Cardiac muscle cell (in vitro differentiated cells and primary cell): ENCODE results near the gene GSTO2. TPM values are rescaled to one million over a fixed set of nuclear protein-coding genes. Genes with fewer than 3 reads are reported as not detected.
A peak's percentile ranks its signal among the peaks of the same experiment; 100 is the strongest.

Experiments
- DNase-seq, 2 donors: peaks; one replicate each; pipeline versions ENCODE4 v3.0.0 to v3.0.0-alpha.2; 2010 to 2017; ENCODE audit warnings: low read depth in 1 of 2, low spot score in 1 of 2
- H3K27ac ChIP-seq: fragments of 200-600 bp; sonication (generic); 2 replicates; pipeline ENCODE4 v1.5.1; 2016
- H3K27me3 ChIP-seq: fragments of 200-600 bp; sonication (generic); 2 replicates; pipeline ENCODE4 v1.6.0; 2016; ENCODE audit warnings: control low read depth
- H3K36me3 ChIP-seq: fragments of 200-600 bp; sonication (generic); 2 replicates; pipeline ENCODE4 v1.5.1; 2016; ENCODE audit warnings: control low read depth
- H3K4me1 ChIP-seq: fragments of 200-600 bp; sonication (generic); 2 replicates; pipeline ENCODE4 v1.8.1; 2017; ENCODE audit warnings: low read depth, mild to moderate bottlenecking, mixed run types
- H3K4me3 ChIP-seq: fragments of 200-600 bp; sonication (generic); 2 replicates; pipeline ENCODE4 v1.5.1; 2016; ENCODE audit warnings: mild to moderate bottlenecking
- H3K9me3 ChIP-seq: fragments of 200-600 bp; sonication (generic); 2 replicates; pipeline ENCODE4 v1.5.1; 2017; ENCODE audit warnings: low read depth, mild to moderate bottlenecking, control low read depth
- polyA plus RNA-seq: library from polyadenylated mRNA; unstranded; fragments of >200 nt; fragmentation: Nextera tagmentation; extraction: Ambion mirVana; gene quantifications from 2 replicates; pipeline ENCODE4 v1.2.1, GENCODE V29; 2016
- total RNA-seq: library from RNA; depleted of rRNA; stranded (reverse); fragments of >200 nt; gene quantifications from 2 replicates; pipeline ENCODE4 v1.2.3, GENCODE V29; 2016
- TF ChIP-seq, protein P1 (sequence below): IDR thresholded peaks from 2 replicates; pipeline ENCODE4 v1.5.1; 2012; ENCODE audit warnings: low read depth, mild to moderate bottlenecking, low read length

GSTO2 gene
- total and polyA plus RNA-seq, 2 experiments from 2014 or later = 2.2 to 3.0 TPM

DNA sequence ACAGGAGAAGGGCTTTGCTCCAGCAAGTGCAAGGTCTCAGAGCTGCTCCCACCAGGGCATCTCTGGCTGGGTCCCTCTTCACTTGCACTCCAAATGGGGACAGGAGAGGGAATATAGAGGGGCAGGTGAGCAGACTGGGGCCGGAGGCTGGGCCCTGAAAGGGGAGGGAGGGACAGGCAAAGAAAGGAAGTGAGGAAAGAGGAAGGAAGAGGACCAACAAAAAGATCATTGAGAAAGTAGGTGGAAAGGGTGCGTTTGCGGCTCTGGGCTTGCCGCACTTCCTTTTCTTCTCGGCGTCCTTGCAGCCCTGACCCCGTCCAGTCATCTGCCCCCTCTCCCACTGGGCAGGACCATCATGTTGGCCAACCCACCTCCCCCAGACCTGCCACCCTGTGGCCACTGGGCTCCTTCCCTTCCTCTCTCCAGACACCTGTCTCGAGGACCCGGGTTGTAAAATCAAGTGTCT lies 55.3 kb downstream of the GSTO2 start:
- Histone ChIP-seq H3K4me3 (no peak overlapping the region), H3K27ac (no peak overlapping the region), H3K27me3 (no peaks in the 10 kb centered on the region), H3K36me3 (no peaks in the 10 kb centered on the region), H3K9me3 (no peaks in the 10 kb centered on the region), H3K4me1 (peaks cover 41% of the 10 kb centered on the region)
- TF ChIP-seq, protein P1, sequence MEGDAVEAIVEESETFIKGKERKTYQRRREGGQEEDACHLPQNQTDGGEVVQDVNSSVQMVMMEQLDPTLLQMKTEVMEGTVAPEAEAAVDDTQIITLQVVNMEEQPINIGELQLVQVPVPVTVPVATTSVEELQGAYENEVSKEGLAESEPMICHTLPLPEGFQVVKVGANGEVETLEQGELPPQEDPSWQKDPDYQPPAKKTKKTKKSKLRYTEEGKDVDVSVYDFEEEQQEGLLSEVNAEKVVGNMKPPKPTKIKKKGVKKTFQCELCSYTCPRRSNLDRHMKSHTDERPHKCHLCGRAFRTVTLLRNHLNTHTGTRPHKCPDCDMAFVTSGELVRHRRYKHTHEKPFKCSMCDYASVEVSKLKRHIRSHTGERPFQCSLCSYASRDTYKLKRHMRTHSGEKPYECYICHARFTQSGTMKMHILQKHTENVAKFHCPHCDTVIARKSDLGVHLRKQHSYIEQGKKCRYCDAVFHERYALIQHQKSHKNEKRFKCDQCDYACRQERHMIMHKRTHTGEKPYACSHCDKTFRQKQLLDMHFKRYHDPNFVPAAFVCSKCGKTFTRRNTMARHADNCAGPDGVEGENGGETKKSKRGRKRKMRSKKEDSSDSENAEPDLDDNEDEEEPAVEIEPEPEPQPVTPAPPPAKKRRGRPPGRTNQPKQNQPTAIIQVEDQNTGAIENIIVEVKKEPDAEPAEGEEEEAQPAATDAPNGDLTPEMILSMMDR = no peak
- no peak for DNase-seq

DNA sequence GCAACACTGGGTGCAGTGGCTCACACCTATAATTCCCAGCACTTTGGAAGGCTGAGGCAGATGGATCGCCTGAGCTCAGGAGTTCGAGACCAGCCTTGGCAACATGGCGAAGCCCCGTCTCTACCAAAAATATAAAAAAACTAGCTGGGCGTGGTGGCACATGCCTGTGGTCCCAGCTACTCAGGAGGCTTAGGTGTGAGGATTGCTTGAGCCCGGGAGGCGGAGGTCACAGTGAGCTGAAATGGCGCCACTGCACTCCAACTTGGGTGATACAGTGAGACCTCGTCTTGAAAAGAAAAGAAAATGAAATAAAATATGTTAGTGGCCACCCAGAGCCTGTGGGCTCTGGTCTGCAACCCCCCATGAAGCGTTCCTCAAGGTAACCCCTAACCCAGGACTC lies 55.9 kb downstream of the GSTO2 start:
- no peaks in the 10 kb centered on the region for H3K9me3 ChIP-seq

DNA sequence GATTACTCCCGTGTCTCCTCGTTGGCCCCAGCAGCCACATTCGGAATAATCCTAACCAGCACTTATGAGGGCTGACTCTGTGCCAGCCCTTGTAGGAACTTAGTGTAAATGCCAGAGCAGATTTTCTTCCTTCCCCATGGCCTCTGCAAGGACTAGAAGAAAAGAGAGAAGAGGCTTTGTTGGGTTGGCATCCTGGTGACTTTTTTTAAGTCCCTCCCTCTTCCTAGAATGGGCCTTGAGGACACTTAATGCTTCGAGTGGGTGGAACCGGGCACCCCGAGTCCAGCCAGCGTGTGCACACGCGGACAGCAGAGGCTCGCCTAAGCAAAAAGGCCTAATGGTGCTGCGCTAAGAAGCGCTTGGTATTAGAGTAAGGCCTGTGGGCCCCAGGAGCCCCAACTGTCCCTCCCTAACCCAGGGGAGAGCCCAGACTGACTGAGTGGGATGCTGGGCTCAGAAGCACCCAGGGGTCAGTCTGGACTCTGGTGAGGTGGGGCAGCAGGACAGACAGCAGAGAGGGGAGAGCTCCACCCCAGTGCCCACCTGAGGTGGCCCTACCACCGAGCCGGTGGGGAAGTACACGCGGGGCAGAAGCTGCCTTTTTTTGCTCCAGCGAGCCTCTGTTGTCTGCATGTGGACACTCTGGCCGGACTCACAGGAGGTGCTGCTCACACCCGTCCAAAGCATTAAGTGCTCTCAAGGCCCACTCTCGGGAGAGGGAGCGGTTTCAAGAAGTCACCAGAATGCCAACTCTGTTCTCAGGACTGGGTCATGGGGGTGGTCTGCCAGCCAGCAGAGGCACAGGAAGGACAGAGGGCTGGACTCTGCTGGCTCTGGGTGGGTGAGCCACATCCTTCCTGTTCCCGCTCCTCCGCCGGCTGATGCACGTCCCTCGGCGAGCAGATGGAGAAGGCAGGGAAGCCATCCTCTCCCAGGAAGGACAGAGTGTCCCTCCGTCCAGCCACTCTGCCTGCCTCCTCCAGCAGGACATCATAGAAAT lies 56.8 kb downstream of the GSTO2 start:
- Histone ChIP-seq H3K27me3 (no peaks in the 10 kb centered on the region), H3K27ac (no peak overlapping the region), H3K36me3 (no peaks in the 10 kb centered on the region), H3K4me1 (peaks cover 46% of the 10 kb centered on the region), H3K4me3 (no peak overlapping the region), H3K9me3 (no peaks in the 10 kb centered on the region)
- TF ChIP-seq, protein P1 = no peak
- no peak for DNase-seq

More for the DNA sequence above, 55.9 kb downstream of the GSTO2 start:
- no peak overlapping the region for H3K27ac ChIP-seq
- no peak for DNase-seq
- H3K4me1 ChIP-seq = peaks cover 45% of the 10 kb centered on the region
- no peak overlapping the region for H3K4me3 ChIP-seq
- TF ChIP-seq, protein P1 = no peak
- H3K27me3 ChIP-seq = no peaks in the 10 kb centered on the region
- no peaks in the 10 kb centered on the region for H3K36me3 ChIP-seq

DNA sequence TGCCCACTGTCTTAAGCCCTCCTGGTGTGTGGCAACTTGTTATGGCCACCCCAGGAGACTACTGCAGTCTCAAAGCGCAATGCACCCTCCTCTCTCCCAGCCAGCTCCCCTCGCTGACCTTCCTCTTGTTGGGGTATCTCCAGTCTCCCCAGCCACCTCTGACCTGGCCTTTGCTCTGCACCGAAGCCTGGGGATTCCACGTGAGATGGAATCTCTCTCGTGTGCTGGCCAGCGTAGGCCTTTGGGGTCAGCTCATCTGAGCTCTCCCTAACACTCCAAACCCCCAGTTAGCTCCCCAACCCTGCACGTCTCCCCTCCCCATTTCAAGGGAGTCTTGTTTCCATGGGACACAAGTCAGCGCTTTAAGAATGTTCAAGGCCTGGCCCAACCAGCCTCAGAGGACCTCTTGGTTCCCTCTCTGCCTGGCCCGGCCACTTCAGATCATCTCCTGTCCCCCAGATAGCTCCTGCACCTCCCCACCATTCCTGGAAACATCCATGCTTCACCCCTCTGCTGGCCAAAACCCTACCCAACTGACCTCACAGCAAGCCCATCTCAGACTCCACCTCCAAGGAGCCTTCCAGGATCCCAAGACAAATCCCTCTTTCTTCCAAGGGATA lies 58.1 kb downstream of the GSTO2 start:
- Histone ChIP-seq H3K4me1 (peaks cover 54% of the 10 kb centered on the region), H3K4me3 (no peak overlapping the region), H3K36me3 (no peaks in the 10 kb centered on the region), H3K9me3 (no peaks in the 10 kb centered on the region), H3K27ac (no peak overlapping the region), H3K27me3 (no peaks in the 10 kb centered on the region)
- TF ChIP-seq, protein P1 = no peak
- DNase-seq = no peak

DNA sequence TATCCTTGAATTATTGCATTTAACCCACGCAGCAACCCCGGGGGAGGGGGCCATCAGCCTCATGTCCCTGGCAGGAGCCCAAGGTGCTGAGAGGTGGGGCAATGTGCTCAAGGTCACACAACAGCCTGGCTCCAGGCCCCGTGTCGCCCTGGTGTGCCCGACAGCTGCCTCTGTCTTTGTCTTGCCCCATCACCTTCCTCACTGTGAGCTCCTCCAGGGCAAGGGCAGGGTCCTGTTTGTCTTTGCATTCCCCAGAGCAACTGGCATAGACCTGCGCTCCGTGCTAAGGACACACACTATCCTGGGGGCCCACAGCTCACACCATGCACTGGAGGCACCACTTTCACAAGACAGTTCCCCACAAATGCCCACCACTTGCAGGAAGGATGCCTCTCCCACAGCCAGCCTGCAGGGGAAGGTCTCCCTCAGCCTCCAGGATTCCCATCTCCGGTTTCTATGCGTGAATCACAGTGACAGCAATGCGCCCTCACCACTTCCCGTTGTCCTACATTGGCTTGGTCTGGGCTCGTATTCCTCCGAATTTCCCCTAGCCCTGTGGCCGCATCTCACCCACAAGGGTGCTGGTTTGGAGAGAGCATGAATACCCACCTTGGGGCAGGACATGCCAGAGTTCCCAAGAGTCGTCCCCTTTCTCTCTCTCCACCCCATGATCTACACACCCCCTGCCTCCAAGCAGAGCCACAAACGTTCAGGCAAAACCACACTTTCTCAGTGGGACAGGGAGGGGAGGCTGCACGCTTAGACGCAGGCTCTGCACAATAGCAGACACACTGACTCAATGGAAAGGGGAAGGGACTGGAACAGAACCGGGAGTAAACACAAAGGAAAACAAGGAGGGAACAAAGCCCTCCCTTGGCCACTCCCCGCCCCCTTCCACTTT lies 59.0 kb downstream of the GSTO2 start:
- Histone ChIP-seq H3K27me3 (no peaks in the 10 kb centered on the region), H3K4me1 (peaks cover 58% of the 10 kb centered on the region), H3K9me3 (no peaks in the 10 kb centered on the region), H3K36me3 (no peaks in the 10 kb centered on the region), H3K27ac (peak overlapping the region; percentile 84), H3K4me3 (no peak overlapping the region)
- TF ChIP-seq, protein P1 = peak; percentile 25
- DNase-seq = peak in 1 of 2 donors; percentile 82
